Hindlimb muscle (tissue), 1 donor: ENCODE measurements around the gene RPL36A. TPM values are rescaled to one million over a fixed set of nuclear protein-coding genes. Genes with fewer than 3 reads are reported as not detected.

Experiments
- DNase-seq: peaks from one replicate; pipeline ENCODE4 v3.0.0-alpha.2; 2013
- polyA plus RNA-seq: library from polyadenylated mRNA; unstranded; fragments of 120-200 nt; gene quantifications from one replicate; pipeline ENCODE4 v1.2.1, GENCODE V29; 2013; ENCODE audit not compliant: insufficient read length

RPL36A gene
- 1,337 TPM for polyA plus RNA-seq

DNA sequence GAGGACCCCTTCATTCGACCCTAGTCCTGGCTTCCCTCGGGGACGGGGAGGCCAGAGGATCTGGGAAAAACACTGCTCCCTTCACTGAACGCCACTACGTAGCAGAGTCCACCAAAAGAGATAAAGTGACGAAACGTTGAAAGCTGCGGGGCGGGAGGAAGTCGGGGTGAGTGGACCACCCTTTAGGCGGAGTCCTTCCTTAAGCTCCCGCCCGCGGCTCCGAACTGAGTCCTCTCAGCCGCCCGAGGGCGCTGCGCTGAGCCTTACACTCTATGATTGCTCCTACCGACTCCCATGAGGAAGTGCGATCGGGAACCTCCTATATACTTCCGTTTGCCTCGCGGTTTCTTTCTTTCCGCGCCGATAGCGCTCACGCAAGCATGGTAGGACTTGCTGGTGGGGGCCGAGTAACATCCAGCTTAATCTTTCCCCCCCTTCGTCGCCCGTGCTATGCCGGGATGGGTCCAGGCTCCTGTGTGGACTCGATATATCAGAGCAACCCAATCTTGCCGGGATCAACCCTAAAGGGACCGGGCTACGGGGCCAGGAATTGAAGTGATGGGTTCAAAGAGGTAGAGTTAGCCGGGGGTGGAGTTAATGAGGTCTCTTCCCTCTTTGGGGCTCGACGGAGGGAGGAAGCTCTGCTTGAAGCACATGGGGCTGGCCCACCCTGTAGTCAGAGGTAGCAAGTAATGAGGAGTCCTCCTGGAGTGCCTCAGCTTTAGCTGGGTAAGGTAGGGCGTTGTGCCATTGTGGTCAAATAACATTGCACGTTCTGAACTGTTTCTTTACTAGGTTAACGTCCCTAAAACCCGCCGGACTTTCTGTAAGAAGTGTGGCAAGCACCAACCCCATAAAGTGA lies at the start of gene RPL36A:
TSS of gene RPL36A (plus strand) at position 348 of the 862 bp plus-strand sequence. CDS start at position 381, 33 bp downstream.
- DNase-seq = peak; percentile 88

GRCh38 chrX:101347859-101348451 lies 42.9 kb upstream of the RPL36A start:
- DNase-seq = no peak

DNA sequence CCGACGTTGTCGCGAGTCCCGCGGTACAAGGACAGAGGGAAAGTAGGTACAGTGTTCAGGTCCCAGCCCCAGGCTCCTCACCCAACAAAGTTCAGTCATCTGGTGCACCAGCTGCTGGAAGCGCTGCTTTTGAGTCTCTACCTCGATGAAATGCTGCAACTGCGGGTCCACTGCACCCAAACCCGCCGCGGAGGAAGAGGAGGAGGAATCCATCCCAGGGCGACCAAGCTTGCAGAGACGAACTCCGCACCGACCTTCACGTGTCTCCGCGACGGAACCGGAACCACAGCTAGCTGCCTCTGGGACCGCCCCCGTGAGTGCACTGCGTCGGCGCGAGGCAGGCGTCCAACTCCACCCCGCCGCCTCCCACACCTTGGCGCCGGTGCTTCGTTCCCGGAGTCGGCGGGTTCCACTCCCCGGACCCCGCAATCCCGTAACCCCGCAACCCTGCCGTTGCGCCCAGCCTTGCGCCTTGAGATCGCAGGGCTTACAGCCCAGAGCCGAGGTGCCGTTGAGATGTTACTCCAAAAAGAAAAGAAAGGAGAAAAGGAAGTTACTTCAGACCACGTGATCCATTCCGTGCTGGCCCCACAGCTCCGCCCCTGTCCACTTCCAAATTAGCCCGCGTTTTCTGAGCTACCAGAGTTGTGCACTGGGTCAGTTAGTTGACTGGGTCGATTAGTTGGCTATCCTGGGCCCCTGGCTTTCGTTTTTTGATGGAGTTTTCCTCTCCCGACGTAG lies 42.2 kb upstream of the RPL36A start, which contains the start of gene TIMM8A:
TSS of gene TIMM8A (minus strand) at position 291 of the 741 bp plus-strand sequence. CDS start at position 213, 78 bp downstream.
- peak; percentile 85 for DNase-seq

DNA sequence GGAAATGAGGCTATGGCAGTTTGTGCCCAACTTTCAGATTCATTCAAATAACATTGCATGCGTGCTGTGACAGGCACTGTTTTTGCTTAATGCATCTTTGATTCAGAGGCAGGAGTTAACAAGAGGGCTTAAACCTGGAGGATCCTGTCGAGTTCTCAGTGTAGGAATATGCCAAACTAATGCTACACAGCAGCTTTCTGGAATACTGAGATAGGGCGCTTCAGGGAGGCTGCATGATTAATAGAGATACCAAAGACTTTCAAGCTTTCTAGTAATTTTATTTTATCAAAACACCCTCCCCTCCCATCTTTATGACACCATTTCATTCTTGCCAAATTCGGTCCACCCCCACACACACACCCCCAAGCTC lies 41.6 kb upstream of the RPL36A start:
- no peak for DNase-seq

DNA sequence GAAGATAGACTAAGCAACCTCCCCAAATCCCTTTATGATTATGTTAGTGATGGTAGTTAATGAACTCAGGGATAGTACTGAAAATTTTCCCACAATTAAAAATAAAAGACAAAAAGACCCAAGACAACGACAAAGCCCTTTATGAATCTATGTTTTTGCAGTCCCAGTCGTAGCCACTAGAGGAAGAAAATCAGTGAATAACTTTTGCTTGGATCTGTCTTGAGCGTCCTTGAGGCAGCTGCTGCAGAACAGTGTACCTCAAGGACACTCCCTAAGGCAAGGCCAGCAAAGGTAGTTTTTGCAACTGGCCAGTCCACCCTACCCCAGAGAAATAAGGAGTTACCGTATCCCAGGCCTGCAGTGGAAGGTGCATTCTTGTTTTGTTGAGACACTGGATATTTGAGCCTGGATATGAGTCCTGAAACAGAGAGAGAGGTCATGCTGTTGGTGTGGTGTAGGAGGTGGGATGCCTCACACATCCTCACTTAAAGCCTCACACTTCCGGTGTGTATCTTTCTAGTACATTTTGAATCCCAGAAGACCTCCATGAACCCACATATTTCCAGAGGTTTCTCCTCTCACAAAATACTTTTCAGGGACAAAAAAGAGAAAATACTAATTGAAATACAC lies 33.5 kb upstream of the RPL36A start:
- no peak for DNase-seq

DNA sequence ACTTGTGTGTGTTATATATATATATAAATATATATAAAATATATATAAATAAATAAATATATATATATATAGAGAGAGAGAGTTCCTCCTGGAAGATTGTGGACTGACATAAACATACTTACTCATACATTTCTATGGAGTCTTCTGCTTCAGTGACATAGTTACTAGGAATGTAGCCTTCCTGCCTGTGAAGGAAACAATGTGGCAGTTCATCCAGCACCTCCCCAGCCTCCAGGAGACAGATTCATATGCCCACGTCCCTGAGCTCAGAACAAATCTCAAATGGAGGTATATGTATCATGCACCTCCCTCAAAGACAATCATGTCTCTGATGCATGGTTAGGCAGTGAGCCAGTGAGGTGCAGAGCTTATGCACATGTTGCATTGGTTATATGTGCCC lies 30.8 kb upstream of the RPL36A start:
- DNase-seq = no peak

DNA sequence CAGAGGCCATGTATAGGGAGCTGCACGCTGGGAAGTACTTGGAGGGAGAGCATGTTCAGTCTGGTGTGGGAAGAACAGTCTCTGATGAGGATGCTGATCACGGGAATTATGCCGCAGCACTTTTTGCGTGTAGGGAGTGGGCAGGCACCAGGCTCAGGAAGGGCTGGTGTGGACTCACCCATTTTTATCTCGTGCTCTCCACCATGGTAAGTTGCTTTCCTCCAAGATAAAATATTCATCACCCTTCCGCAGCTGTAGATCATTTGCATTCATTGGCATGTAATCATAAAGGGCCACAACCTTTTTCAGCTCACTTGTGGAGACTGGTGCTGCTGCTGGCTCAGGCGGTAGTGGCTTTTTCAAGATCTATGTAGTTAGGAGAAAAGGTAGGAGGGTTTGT lies 30.4 kb upstream of the RPL36A start:
- no peak for DNase-seq

DNA sequence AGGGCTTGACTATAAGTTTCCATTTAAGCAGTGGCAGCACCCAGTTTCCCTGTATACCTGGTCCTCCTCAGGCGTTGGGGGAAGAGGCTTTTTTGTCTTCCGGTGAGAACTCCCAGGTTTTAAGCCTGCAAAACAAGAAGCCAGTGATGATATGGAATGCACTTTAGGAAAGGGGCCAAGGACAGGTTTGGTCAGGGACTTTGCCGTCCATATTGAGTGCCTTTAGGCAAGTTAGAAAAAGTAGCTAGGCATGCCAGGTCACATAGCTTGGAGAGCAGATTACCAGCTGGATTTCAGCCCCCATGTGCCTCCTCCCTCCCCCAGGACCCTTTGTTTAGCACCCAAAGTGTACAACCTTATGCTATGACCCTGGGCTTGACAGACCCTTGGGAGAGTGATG lies 28.7 kb upstream of the RPL36A start:
- no peak for DNase-seq

DNA sequence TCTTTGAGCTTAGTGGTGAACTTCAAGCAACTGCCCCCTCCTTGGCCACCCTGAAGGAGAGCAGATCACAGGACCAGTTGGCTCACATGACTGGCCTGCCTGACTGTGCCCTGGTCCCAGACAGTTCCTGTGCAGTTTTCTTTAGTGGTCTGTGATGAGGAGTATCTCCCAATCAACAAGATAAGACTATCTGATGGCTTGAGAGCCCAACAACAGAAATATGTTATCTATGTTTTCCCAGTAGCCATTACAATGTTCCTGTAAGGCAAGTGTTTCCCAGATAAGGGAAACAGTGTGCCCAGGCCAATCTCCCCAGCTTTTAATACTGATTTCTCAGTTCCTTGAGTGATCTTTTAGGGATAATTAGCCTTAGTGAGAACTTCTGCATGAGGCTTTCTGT lies 28.1 kb upstream of the RPL36A start:
- DNase-seq = no peak

DNA sequence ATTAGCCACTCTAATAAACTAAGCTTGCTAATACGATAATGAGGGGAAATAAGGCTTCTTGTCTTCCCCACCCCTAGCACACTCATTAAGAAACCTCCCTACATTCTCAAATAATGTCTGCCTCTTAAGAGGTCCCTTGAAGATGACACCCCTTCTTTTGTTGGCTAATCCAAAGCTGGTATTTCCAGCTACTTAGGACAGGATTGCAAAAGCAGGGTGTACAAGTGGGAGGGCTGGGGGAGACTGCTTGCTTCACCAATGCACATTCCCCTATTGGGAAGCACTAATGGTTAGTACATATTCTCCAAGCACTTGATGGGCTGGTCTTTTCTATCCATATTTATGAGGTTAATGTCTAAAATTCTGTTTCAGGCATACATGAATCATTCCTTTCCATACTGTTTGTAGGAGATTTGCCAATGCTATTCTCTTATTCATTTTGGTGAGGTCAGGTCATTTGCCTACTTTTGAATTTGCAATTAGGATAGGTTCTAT lies 25.5 kb upstream of the RPL36A start:
- no peak for DNase-seq

- DNase-seq = no peak
Measured at GRCh38 chrX:101368800-101369199, 22.0 kb upstream of the RPL36A start.

- DNase-seq = no peak
Measured at GRCh38 chrX:101369687-101370086, 21.1 kb upstream of the RPL36A start.

DNA sequence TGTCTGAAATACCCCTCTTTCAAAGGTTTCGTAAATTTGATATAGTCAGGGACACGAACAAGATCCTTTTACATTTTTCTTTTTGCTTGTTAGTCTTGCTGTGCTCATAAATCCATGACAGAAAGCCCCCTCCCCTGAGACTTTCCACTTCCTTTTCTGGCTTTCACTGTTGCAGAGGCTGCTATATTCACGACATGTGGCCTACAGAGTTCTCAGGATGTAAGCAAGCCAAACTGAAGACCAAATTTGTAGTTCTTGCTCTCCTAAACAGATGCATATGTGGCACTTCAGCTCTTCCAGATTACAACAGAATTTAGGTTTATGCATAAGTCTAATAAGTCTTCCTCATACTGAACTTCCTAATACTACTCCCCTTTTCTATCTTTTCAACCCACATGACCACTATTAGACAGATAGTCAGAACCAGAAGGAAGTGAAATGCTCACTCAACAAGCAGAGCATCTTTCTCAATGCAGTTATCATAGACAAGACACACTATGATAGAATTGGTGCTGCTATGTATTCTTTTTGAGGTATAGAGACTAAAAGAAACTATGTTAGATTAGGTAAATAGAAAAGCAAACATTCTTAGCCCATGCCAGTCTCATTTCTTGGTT lies 19.8 kb upstream of the RPL36A start:
- no peak for DNase-seq

GRCh38 chrX:101377547-101377946 lies 13.3 kb upstream of the RPL36A start:
- DNase-seq = no peak

- DNase-seq = no peak
Measured at GRCh38 chrX:101383679-101384205, 7.1 kb upstream of the RPL36A start.

GRCh38 chrX:101385026-101385684 lies 5.7 kb upstream of the RPL36A start:
- DNase-seq = no peak

- no peak for DNase-seq
Measured at GRCh38 chrX:101385795-101386541, 4.8 kb upstream of the RPL36A start, which contains the start of gene BTK. Gene BTK, minus strand, starts transcription at chrX:101386191. Its CDS starts 10,907 bp downstream, at chrX:101375284.

DNA sequence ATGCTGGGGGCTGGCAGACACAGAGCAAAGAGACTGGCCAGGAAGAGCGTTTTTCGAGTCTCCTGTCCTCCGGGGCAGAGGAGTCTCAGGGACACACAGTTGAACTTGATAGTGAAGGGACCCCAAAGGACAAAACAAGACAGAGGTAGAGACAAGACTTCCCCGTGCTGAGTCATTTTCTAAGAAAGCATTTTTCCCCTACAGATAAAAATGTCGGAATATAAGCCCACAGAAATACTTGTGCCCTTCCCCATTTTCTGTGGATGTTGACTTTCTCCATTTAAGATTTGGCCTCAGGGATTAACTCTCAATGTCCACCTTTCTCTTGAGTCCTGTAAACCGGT lies 4.3 kb upstream of the RPL36A start:
- DNase-seq = no peak

DNA sequence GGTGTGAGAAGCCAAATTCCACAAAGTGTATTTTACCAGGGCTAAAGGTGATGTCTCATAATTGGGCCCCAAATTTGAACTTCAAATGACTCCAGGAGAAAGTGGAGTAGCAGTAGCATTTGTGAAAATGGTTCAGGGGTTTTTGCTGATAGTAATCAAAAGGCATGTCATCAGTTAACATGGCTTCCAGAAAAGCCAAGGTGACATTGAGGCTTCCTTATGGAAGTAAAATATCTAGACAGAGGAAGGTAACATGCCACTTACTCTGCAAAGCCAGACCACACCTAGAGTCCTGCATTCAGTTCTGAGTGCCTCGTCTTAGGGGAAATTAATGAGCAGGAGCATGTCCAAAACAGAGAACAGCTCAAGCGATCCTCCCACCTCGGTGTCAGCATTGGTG lies 2.2 kb upstream of the RPL36A start:
- no peak for DNase-seq

- no peak for DNase-seq
Measured at GRCh38 chrX:101391831-101392230, 1.0 kb downstream of the RPL36A start.
